G401 (cell line): Measurements from ENCODE around the gene DDIAS. TPM values are rescaled to one million over a fixed set of nuclear protein-coding genes. Genes with fewer than 3 reads are reported as not detected.
"Not testable (repeated sequence)": the region's sequence is repeated elsewhere in the genome, so short reads cannot be mapped to it uniquely, and the experiment has no call there.

Experiments used
- DNase-seq: peaks from one replicate; pipeline ENCODE4 v3.0.0-alpha.2; 2015; ENCODE audit warnings: low spot score
- in situ Hi-C: cut with HindIII; loops from 2 replicates; pipeline ENCODE4 v1.10.0; 2016; ENCODE audit warnings: low sequenced_read_pairs, mixed read lengths
- total RNA-seq: library from RNA; depleted of rRNA; stranded (reverse); fragments of >200 nt; shearing (Covaris generic); gene quantifications from 2 replicates; pipeline ENCODE4 v1.2.3, GENCODE V29; 2014

Gene DDIAS
- total RNA-seq, 1 experiment from 2014 or later = 14.7 TPM

DNA sequence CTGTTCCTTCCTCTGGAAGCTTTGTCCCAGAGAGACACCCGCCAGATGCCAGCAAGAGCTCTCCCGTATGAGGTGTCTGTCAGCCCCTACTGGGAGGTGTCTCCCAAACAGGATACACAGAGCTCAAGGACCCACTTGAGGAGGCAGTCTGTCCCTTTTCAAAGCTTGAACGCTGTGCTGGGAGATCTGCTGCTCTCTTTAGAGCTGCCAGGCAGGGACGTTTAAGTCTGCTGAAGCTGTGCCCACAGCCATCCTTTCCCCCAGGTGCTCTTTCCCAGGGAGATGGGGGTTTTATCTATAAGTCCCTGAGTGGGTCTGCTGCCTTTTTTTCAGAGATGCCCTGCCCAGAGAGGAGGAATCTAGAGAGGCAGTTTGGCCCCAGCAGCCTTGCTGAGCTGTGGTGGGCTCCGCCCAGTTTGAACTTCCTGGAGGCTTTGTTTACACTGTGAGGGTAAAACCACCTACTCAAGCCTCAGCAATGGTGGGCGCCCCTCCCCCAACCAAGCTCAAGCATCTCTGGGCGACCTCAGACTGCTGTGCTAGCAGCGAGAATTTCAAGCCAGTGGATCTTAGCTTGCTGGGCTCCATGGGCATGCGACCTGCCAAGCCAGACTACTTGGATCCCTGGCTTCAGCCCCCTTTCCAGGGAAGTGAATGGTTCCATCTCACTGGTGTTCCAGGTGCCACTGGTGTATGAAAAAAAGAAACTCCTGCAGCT lies 54.4 kb downstream of the DDIAS start:
- in situ Hi-C loops, DNase-seq: not testable (repeated sequence)

GRCh38 chr11:82959987-82960778 lies 58.6 kb downstream of the DDIAS start:
- in situ Hi-C loops = no loop called here
- DNase-seq = no peak

GRCh38 chr11:82960779-82961143 lies 59.2 kb downstream of the DDIAS start:
- in situ Hi-C loops = no loop called here
- DNase-seq = no peak

GRCh38 chr11:82962021-82962420 lies 60.5 kb downstream of the DDIAS start:
- in situ Hi-C loops, DNase-seq: not testable (repeated sequence)

DNA sequence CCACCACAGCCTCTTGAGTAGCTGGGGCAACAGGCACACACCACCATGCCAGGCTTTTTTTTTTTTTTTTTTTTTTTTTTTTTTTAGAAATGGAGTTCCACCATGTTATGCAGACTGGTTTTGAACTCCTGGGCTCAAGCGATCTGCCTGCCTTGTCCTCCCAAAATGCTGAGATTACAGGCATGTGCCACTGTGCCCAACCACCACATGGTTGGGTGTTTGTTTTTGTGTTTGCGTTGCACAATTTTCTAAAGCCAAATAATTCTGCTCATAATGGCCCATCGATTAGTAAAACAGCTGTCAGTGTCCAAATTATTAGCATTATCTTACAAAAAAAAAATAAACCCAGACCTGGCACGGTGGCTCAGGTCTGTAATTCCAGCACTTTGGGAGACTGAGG lies 65.8 kb downstream of the DDIAS start:
- DNase-seq = no peak
- in situ Hi-C loops = no loop called here

DNA sequence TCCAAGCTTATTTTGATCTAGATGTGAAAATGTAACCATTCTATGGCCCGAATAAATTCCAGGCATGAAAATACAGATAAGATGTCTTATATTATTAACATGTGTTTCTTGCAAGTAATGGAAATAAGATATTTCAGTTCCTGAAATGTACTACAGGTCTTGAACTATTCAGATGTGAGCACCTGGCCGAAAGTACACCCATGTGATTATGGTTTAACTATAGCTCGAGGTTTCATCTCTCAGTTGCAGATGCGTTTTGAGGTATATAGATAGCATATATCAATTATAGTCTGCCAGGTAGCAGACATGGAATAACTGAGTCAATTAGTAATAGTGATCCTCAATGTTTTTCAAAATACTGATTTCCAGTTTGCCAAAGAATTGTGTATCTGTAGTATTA lies 68.3 kb downstream of the DDIAS start:
- in situ Hi-C loops = no loop called here

DNA sequence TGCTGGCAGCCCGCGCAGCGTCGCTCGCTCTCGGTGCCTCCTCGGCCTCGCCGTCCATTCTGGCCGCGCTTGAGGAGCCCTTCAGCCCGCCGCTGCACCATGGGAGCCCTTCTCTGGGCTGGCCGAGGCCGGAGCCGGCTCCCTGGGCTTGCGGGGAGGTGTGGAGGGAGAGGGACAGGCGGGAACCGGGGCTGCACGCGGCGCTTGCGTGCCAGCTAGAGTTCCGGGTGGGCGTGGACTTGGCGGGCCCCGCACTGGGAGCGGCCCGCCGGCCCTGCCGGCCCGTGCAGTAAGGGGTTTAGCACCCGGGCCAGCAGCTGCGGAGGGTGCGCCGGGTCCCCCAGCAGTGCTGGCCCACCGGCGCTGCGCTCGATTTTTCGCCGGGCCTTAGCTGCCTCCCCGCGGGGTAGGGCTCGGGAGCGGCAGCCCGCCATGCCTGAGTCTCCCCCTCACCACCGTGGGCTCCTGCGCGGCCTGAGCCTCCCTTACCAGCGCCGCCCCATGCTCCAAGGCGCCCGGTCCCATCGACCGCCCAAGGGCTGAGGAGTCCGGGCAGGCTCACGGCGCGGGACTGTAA lies 69.1 kb downstream of the DDIAS start:
- in situ Hi-C loops, DNase-seq: not testable (repeated sequence)

More for the DNA sequence above, 68.3 kb downstream of the DDIAS start:
- DNase-seq = no peak

DNA sequence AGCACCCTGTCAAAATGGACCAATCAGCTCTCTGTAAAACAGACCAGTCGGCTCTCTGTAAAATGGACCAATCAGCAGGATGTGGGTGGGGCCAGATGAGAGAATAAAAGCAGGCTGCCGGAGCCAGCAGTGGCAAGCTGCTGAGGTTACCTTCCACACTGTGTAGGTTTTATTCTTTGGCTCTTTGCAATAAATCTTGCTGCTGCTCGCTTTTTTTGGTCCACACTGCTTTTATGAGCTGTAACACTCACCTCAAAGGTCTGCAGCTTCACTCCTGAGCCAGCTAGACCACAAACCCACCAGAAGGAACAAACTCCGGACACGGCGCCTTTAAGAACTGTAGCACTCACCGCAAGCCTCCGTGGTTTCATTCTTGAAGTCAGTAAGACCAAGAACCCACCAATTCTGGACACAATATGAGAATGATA lies 70.0 kb downstream of the DDIAS start:
- DNase-seq, in situ Hi-C loops: not testable (repeated sequence)

- no peak for DNase-seq
- in situ Hi-C loops = no loop called here
These were observed 70.6 kb downstream of the DDIAS start for GRCh38 chr11:82972103-82972502.

DNA sequence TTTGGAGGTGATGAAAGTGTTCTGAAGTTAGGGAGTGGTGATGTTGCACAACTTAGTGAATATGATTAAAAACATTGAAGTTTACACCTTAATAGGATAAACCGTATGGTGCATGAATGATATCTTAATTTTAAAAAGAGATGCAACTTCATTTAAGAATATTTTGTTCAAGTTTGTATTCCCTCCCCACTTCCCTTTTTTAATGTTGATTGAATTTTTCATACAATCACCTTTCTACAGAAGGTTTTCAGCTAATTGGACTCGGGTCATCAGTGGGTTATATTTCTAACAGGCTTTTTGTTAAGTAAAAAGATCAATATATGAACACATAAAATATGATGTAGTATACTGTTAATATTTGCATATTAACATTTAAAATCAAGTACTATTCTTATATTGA lies 72.6 kb downstream of the DDIAS start:
- in situ Hi-C loops = no loop called here
- DNase-seq = no peak

GRCh38 chr11:82974851-82975250 lies 73.3 kb downstream of the DDIAS start:
- in situ Hi-C loops = no loop called here
- DNase-seq = no peak

DNA sequence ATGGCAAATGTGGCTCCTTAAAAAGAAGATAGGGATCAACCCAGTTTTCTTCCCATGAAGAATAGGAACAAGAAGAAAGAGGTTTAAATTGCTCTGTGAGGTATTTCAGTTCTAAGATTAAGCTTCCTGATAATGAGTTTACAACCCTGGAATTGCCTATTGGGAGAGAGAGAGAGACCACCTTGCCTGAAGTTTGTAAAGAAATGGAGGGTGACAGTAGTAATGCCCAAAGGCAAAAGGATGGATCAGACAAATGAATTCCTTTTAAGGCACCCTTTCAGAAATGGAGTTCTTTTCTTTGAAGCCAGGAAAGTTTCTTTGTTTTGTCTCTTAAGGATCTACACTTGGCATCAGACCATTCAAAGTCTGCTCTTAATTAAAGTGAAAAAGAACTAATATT lies 74.3 kb downstream of the DDIAS start:
- DNase-seq = no peak
- in situ Hi-C loops = no loop called here

GRCh38 chr11:82976786-82977185 lies 75.2 kb downstream of the DDIAS start:
- DNase-seq = no peak
- in situ Hi-C loops = no loop called here

DNA sequence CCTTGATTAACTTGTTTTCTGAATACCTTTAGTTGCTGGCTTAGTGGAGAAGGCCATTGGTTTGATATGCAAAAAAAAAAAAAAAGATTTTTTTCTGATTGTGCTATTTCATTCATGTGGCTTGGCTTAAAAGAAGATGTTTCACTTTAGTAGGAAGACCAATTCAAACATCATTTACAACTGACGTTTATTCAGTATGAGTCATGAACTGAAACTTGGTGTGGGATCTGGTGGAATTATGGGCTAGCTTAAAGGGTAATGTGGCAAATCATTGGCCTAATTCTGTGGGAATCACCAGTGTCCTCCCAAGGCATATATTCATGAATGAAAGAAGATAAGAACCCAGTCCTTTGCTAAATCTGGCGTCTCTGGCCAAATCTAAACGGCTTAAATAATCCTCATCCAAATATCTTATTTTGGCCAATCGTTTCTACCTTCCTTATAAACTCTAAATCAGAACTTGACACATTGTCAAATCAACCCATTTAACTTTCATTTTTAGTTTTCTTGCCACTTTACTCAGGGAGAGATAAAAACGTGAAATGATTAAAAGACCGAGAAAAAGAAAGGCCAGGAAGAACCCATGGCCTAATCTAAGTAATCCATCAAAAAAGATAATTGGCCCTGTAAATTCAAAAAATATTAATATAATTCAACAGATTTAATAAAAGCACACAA lies 77.0 kb downstream of the DDIAS start:
- in situ Hi-C loops = no loop called here
- DNase-seq = no peak

DNA sequence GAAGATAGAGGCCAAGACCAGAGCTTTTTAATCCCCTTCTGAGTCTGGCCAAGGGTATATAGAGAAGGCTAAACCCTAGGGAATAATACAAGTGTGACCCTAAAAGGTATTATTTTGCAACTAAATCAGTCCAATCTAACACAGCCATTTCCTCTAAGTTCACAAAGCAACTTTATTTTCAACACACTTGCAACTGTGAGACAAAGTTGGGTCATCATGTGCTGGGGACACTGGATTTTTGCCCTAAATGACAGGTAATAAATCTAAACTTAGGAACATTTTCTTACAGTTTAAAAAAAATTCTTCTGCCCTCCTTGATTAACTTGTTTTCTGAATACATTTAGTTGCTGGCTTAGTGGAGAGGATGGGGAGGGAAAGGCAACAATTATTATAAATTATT lies 78.3 kb downstream of the DDIAS start:
- in situ Hi-C loops = no loop called here
- no peak for DNase-seq

- no peak for DNase-seq
These were observed 78.8 kb downstream of the DDIAS start for GRCh38 chr11:82980292-82980691.

GRCh38 chr11:82980947-82981346 lies 79.4 kb downstream of the DDIAS start:
- in situ Hi-C loops = no loop called here

More at GRCh38 chr11:82980292-82980691, 78.8 kb downstream of the DDIAS start:
- in situ Hi-C loops = no loop called here

GRCh38 chr11:82981852-82982251 lies 80.3 kb downstream of the DDIAS start:
- in situ Hi-C loops = no loop called here
- DNase-seq = no peak

More at GRCh38 chr11:82980947-82981346, 79.4 kb downstream of the DDIAS start:
- no peak for DNase-seq
